IMR-90 (cell line): ENCODE data around the gene USPL1. TPM values are rescaled to one million over a fixed set of nuclear protein-coding genes. Genes with fewer than 3 reads are reported as not detected.

ENCODE experiments used
- ATAC-seq: fragments of 200-7000 bp; cut with Tn5 transposase; 2 replicates; pipeline ENCODE4 v1.9.1; 2020; ENCODE audit warnings: low read depth, mild to moderate bottlenecking, moderate library complexity
- BruUV-seq: library from RNA; stranded (reverse); fragments of 400-500 nt; replicated peaks from 2 replicates; lab custom pipeline; 2021; lab: Mats Ljungman, UMichigan
- CTCF ChIA-PET: fragments of 300-600 bp; formaldehyde crosslinking; extraction: SDS; loops from one replicate; lab custom pipeline; 2021; ENCODE audit warnings: antibody characterized with exemption; lab: Yijun Ruan, JAX
- POLR2A ChIA-PET: fragments of 300-600 bp; sonication (Branson Sonifier 250); formaldehyde crosslinking; loops from one replicate; lab custom pipeline; 2022; ENCODE audit warnings: antibody characterized with exemption; ENCODE audit not compliant: unreplicated experiment; lab: Charles Lee
- DNase-seq: peaks from one replicate; pipeline ENCODE4 v3.0.0; 2013
- H2AFZ ChIP-seq: replicated peaks from 2 replicates; pipeline ENCODE3; 2013; ENCODE audit warnings: low read length, mild to moderate bottlenecking; ENCODE audit not compliant: poor library complexity
- H2AK5ac ChIP-seq: 2 replicates; pipeline ENCODE4 v1.6.1; 2013; ENCODE audit warnings: low read depth, low read length, inconsistent platforms
- H2AK9ac ChIP-seq: replicated peaks from 2 replicates; pipeline ENCODE3; 2013; ENCODE audit warnings: mild to moderate bottlenecking, low read depth, low read length, moderate library complexity; ENCODE audit not compliant: poor library complexity
- H2BK120ac ChIP-seq: 2 replicates; pipeline ENCODE4 v1.6.1; 2013; ENCODE audit warnings: low read depth, low read length, inconsistent platforms
- H2BK15ac ChIP-seq: 3 replicates; pipeline ENCODE4 v1.6.1; 2013; ENCODE audit warnings: low read depth, low read length, inconsistent platforms
- H2BK20ac ChIP-seq: 2 replicates; pipeline ENCODE4 v1.6.1; 2013; ENCODE audit warnings: low read depth, mild to moderate bottlenecking, inconsistent platforms, low read length, moderate library complexity
- H2BK5ac ChIP-seq: 2 replicates; pipeline ENCODE4 v1.6.1; 2013; ENCODE audit warnings: mild to moderate bottlenecking, low read depth, low read length, inconsistent platforms; ENCODE audit not compliant: poor library complexity, severe bottlenecking
- H3K14ac ChIP-seq: replicated peaks from 2 replicates; pipeline ENCODE4 v1.6.1; 2013; ENCODE audit warnings: low read depth, low read length, inconsistent platforms
- H3K18ac ChIP-seq: 2 replicates; pipeline ENCODE4 v1.6.1; 2013; ENCODE audit warnings: low read depth, low read length, control low read depth
- H3K23ac ChIP-seq: 2 replicates; pipeline ENCODE4 v1.6.1; 2013; ENCODE audit warnings: low read depth, low read length, inconsistent platforms
- H3K27ac ChIP-seq: 2 replicates; pipeline ENCODE4 v1.5.1; 2013; ENCODE audit warnings: mild to moderate bottlenecking, control low read depth, low read length; ENCODE audit not compliant: insufficient read depth
- H3K27me3 ChIP-seq: 2 replicates; pipeline ENCODE4 v1.6.1; 2013; ENCODE audit warnings: low read length; ENCODE audit not compliant: control insufficient read depth, insufficient read depth
- H3K36me3 ChIP-seq: 2 replicates; pipeline ENCODE4 v1.6.1; 2013; ENCODE audit warnings: low read length, mixed read lengths; ENCODE audit not compliant: control insufficient read depth, insufficient read depth
- H3K4ac ChIP-seq: 2 replicates; pipeline ENCODE4 v1.6.1; 2013; ENCODE audit warnings: low read depth, low read length, inconsistent platforms
- H3K4me1 ChIP-seq: 2 replicates; pipeline ENCODE4 v1.6.1; 2013; ENCODE audit warnings: low read length, mixed read lengths; ENCODE audit not compliant: control insufficient read depth, insufficient read depth
- H3K4me2 ChIP-seq: 2 replicates; pipeline ENCODE4 v1.6.1; 2013; ENCODE audit warnings: low read depth, mild to moderate bottlenecking, control low read depth, low read length, moderate library complexity
- H3K4me3 ChIP-seq: 2 replicates; pipeline ENCODE4 v1.5.1; 2013; ENCODE audit warnings: low read depth, mild to moderate bottlenecking, control low read depth, low read length, moderate library complexity; ENCODE audit not compliant: insufficient read depth
- H3K56ac ChIP-seq: 2 replicates; pipeline ENCODE4 v1.6.1; 2013; ENCODE audit warnings: low read length, inconsistent platforms; ENCODE audit not compliant: insufficient read depth; ENCODE audit errors: extremely low read depth
- H3K79me1 ChIP-seq, 2 experiments: 2 replicates each; pipeline ENCODE4 v1.6.1; 2013; ENCODE audit warnings: low read length in 2 of 2, inconsistent platforms in 1 of 2, low read depth in 1 of 2
- H3K9ac ChIP-seq: 2 replicates; pipeline ENCODE4 v1.6.1; 2013; ENCODE audit warnings: low read depth, low read length, control low read depth
- H3K9me1 ChIP-seq: 2 replicates; pipeline ENCODE4 v1.6.1; 2013; ENCODE audit warnings: low read length, inconsistent platforms; ENCODE audit not compliant: insufficient read depth
- H3K9me3 ChIP-seq: 2 replicates; pipeline ENCODE4 v1.6.1; 2013; ENCODE audit warnings: low read length; ENCODE audit not compliant: control insufficient read depth, insufficient read depth
- H4K20me1 ChIP-seq: 2 replicates; pipeline ENCODE4 v1.6.1; 2013; ENCODE audit warnings: low read length, inconsistent platforms; ENCODE audit not compliant: insufficient read depth
- H4K5ac ChIP-seq: 2 replicates; pipeline ENCODE4 v1.6.1; 2013; ENCODE audit warnings: mild to moderate bottlenecking, low read depth, low read length, control low read depth
- H4K8ac ChIP-seq, 2 experiments: 2 replicates each; pipeline ENCODE4 v1.6.1; 2013; ENCODE audit warnings: low read depth in 2 of 2, low read length in 2 of 2, control low read depth in 1 of 2, inconsistent platforms in 1 of 2
- H4K91ac ChIP-seq: 2 replicates; pipeline ENCODE4 v1.6.1; 2013; ENCODE audit warnings: low read depth, low read length, inconsistent platforms; ENCODE audit not compliant: insufficient read depth
- WGBS, 2 experiments: methylation state at CpG; one replicate each; pipeline versions ENCODE4 v1.1.5 to v1.1.7; 2013; ENCODE audit warnings: missing lambda C conversion rate in 2 of 2; ENCODE audit not compliant: insufficient read length in 1 of 2; ENCODE audit errors: extremely low coverage in 2 of 2; 5-methylcytosine and 5-hydroxymethylcytosine counted together
- dilution Hi-C: fragments of 300-500 bp; cut with HindIII; formaldehyde crosslinking; loops from one replicate; pipeline ENCODE4 v1.14.3; 2018; ENCODE audit warnings: low sequenced_read_pairs; ENCODE audit not compliant: unreplicated experiment
- in situ Hi-C: fragments of 300-500 bp; cut with MboI; formaldehyde crosslinking; loops from 3 replicates; pipeline ENCODE4 v1.14.3; 2019; ENCODE audit warnings: low sequenced_read_pairs, inconsistent platforms, mixed read lengths
- intact Hi-C: fragments of 100-400 bp; cut with micrococcal nuclease; formaldehyde crosslinking; loops from 2 replicates; pipeline ENCODE4 v1.10.0; 2022
- polyA plus RNA-seq, 3 experiments: library from polyadenylated mRNA; depleted of rRNA; stranded (reverse); fragments of >200 nt; gene quantifications; 2 replicates each; pipeline ENCODE4 v1.2.3, GENCODE V29; 2012; ENCODE audit warnings: low replicate concordance in 1 of 3
- total RNA-seq: library from RNA; depleted of rRNA; stranded (reverse); fragments of >200 nt; gene quantifications from 2 replicates; pipeline ENCODE4 v1.2.3, GENCODE V29; 2012
- TF ChIP-seq, protein P1 (sequence below): fragments of 150-350 bp; IDR thresholded peaks from 2 replicates; pipeline ENCODE4 v1.6.1; 2017; ENCODE audit warnings: mild to moderate bottlenecking, antibody characterized with exemption, low read length, low read depth

Gene USPL1
- total and polyA plus RNA-seq, 2 of the 4 experiments (the other 2 are of a cell fraction): 12.1 to 15.4 TPM

DNA sequence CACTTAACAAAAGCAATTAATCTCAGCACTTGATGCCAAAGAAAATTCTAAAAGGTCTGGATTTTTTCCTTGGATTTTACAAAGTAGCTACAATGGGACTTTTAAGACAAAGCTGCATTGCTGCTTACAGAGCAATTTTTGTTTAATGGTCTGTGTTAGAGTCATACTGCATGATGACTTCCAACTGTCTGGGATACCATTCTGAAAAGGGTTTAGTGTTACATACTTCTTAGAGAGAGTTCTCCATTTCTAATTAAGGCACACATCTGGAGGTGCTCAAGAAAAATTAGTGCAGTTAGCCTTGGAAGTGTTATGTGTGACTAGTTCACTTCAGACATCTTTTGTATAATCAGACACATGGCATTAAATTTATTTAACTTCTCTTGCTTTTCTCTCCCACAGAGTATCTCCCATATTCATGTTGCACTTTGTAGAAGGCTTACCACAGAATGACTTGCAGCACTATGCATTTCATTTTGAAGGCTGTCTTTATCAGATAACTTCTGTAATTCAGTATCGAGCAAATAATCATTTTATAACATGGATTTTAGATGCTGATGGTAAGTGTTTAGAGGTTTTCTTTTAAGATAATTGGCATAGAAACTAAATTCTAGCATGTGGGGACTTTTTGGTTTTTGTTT is 35.1 kb downstream of the USPL1 start:
- no peak overlapping the region for H2BK5ac ChIP-seq
- no peak overlapping the region for H3K4me3 ChIP-seq
- H2BK15ac ChIP-seq: no peak overlapping the region
- H4K20me1 ChIP-seq: no peaks in the 10 kb centered on the region
- H3K4me2 ChIP-seq: no peak overlapping the region
- no peak overlapping the region for H3K9ac ChIP-seq
- H3K56ac ChIP-seq: no peak overlapping the region
- no peak overlapping the region for H3K18ac ChIP-seq
- H2BK20ac ChIP-seq: no peak overlapping the region
- no peak overlapping the region for H3K14ac ChIP-seq
- no peak overlapping the region for H3K27ac ChIP-seq
- H3K27me3 ChIP-seq: no peaks in the 10 kb centered on the region
- H3K9me1 ChIP-seq: no peaks in the 10 kb centered on the region
- ATAC-seq (peak; percentile 57), DNase-seq (no peak)
- ChIA-PET POLR2A (no interaction called here), CTCF (no interaction called here)
- H3K4ac ChIP-seq: no peak overlapping the region
- peaks cover 23 to 35% of the 10 kb centered on the region in 2 experiments for H3K79me1 ChIP-seq
- dilution Hi-C loops: no loop called here
- no peaks in the 10 kb centered on the region for H3K4me1 ChIP-seq
- H4K8ac ChIP-seq: no peak overlapping the region
- H3K36me3 ChIP-seq: peaks cover 19% of the 10 kb centered on the region
- no peak overlapping the region for H4K91ac ChIP-seq
- H4K5ac ChIP-seq: no peak overlapping the region
- no peak overlapping the region for H2BK120ac ChIP-seq
- WGBS, 2 experiments: no CpG with 5 or more reads among the region's 1 CpG
- no peak overlapping the region for H2AFZ ChIP-seq
- H3K9me3 ChIP-seq: no peaks in the 10 kb centered on the region
- intact Hi-C loops: no loop called here
- TF ChIP-seq, protein P1, sequence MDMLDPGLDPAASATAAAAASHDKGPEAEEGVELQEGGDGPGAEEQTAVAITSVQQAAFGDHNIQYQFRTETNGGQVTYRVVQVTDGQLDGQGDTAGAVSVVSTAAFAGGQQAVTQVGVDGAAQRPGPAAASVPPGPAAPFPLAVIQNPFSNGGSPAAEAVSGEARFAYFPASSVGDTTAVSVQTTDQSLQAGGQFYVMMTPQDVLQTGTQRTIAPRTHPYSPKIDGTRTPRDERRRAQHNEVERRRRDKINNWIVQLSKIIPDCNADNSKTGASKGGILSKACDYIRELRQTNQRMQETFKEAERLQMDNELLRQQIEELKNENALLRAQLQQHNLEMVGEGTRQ: no peak
- no peak overlapping the region for H2AK9ac ChIP-seq
- BruUV-seq: no TSS peak
- no peak overlapping the region for H2AK5ac ChIP-seq
- in situ Hi-C loops: no loop called here
- H3K23ac ChIP-seq: no peak overlapping the region
